ENCODE results near the gene C1orf21. TPM values are rescaled to one million over a fixed set of nuclear protein-coding genes. Genes with fewer than 3 reads are reported as not detected.

Gene C1orf21
- total and polyA plus RNA-seq, 2 donors (not counting 1 experiment from before 2014, with no cell fraction given), result under 0.01 to 0.32 TPM

- no peak overlapping the region for H3K4me2 ChIP-seq (replicated peaks; ENCODE audit: low read depth, low read length, poor library complexity, severe bottlenecking)
- no peak overlapping the region for H3K9ac ChIP-seq (ENCODE audit: low read length)
- no peak overlapping the region for H3K4me3 ChIP-seq (ENCODE audit: control extremely low read depth in 1 of 5, extremely low read depth in 1 of 5, insufficient read depth in 1 of 5, low read depth in 2 of 5, low read length in 4 of 5)
- no peak overlapping the region for H2AFZ ChIP-seq (ENCODE audit: insufficient read depth, low read depth, low read length, poor library complexity, severe bottlenecking)
- intact Hi-C loops (cut with micrococcal nuclease), result no loop called here
- H3K79me2 ChIP-seq (ENCODE audit: control insufficient read depth, insufficient read depth, low read length), result no peaks in the 10 kb centered on the region
- Mint-ChIP-seq H3K4me1 (no peaks in the 10 kb centered on the region), H3K27me3 (no peaks in the 10 kb centered on the region), H3K9me3 (ENCODE audit: insufficient read depth) (no peaks in the 10 kb centered on the region), H3K4me3 (no peak overlapping the region), H3K27ac (no peak overlapping the region)
- no peak for TF ChIP-seq EZH2 (IDR thresholded peaks at IDR 0.05; ENCODE audit: borderline replicate concordance, insufficient read depth, low read depth, low read length, poor library complexity, severe bottlenecking)
- no peak for TF ChIP-seq CTCF (IDR thresholded peaks at IDR 0.05)
- no peaks in the 10 kb centered on the region for H3K27me3 ChIP-seq (replicated peaks in 1 of 4; ENCODE audit: control extremely low read depth in 1 of 4, control insufficient read depth in 3 of 4, insufficient read depth in 4 of 4, low read length in 3 of 4)
- no peak overlapping the region for H3K27ac ChIP-seq (ENCODE audit: low read length in 2 of 2)
- ATAC-seq (ENCODE audit: low read depth), result no peak
- ChIA-PET POLR2A (no interaction called here), CTCF (no interaction called here)
- WGBS (ENCODE audit: insufficient coverage), result 94% methylated on average over 2 of the region's 2 CpGs
- DNase-seq, result no peak
- H3K9me3 ChIP-seq (ENCODE audit: control extremely low read depth in 1 of 3, control insufficient read depth in 2 of 3, insufficient read depth in 1 of 3, low read length in 2 of 3), result no peaks in the 10 kb centered on the region
- no peaks in the 10 kb centered on the region for H3K36me3 ChIP-seq (replicated peaks in 1 of 2; ENCODE audit: control extremely low read depth in 1 of 2, control insufficient read depth in 1 of 2, extremely low read depth in 1 of 2, insufficient read depth in 2 of 2, low read length in 1 of 2)
- H3K4me1 ChIP-seq (ENCODE audit: control insufficient read depth in 2 of 2, insufficient read depth in 2 of 2, low read length in 2 of 2), result no peaks in the 10 kb centered on the region
- no peaks in the 10 kb centered on the region for H4K20me1 ChIP-seq (ENCODE audit: control insufficient read depth, insufficient read depth, low read length, poor library complexity, severe bottlenecking)
Observed at GRCh38 chr1:184427722-184428121, 40.9 kb downstream of the C1orf21 start.

GRCh38 chr1:184428604-184429003 is 41.8 kb downstream of the C1orf21 start:
- ATAC-seq (ENCODE audit: low read depth), result no peak
- H3K27me3 ChIP-seq (replicated peaks in 1 of 4; ENCODE audit: control extremely low read depth in 1 of 4, control insufficient read depth in 3 of 4, insufficient read depth in 4 of 4, low read length in 3 of 4), result no peaks in the 10 kb centered on the region
- no peak for TF ChIP-seq EZH2 (IDR thresholded peaks at IDR 0.05; ENCODE audit: borderline replicate concordance, insufficient read depth, low read depth, low read length, poor library complexity, severe bottlenecking)
- no peak for TF ChIP-seq CTCF (IDR thresholded peaks at IDR 0.05)
- H4K20me1 ChIP-seq (ENCODE audit: control insufficient read depth, insufficient read depth, low read length, poor library complexity, severe bottlenecking), result no peaks in the 10 kb centered on the region
- ChIA-PET CTCF (no interaction called here), POLR2A (no interaction called here)
- no peak overlapping the region for H3K9ac ChIP-seq (ENCODE audit: low read length)
- no peak overlapping the region for H3K4me3 Mint-ChIP-seq
- H3K79me2 ChIP-seq (ENCODE audit: control insufficient read depth, insufficient read depth, low read length), result no peaks in the 10 kb centered on the region
- no peaks in the 10 kb centered on the region for H3K4me1 Mint-ChIP-seq
- no peaks in the 10 kb centered on the region for H3K4me1 ChIP-seq (ENCODE audit: control insufficient read depth in 2 of 2, insufficient read depth in 2 of 2, low read length in 2 of 2)
- no peak overlapping the region for H3K27ac ChIP-seq (ENCODE audit: low read length in 2 of 2)
- intact Hi-C loops (cut with micrococcal nuclease), result no loop called here
- no peak overlapping the region for H3K27ac Mint-ChIP-seq
- no peak overlapping the region for H3K4me3 ChIP-seq (ENCODE audit: control extremely low read depth in 1 of 5, extremely low read depth in 1 of 5, insufficient read depth in 1 of 5, low read depth in 2 of 5, low read length in 4 of 5)
- H3K9me3 ChIP-seq (ENCODE audit: control extremely low read depth in 1 of 3, control insufficient read depth in 2 of 3, insufficient read depth in 1 of 3, low read length in 2 of 3), result no peaks in the 10 kb centered on the region
- H3K36me3 ChIP-seq (replicated peaks in 1 of 2; ENCODE audit: control extremely low read depth in 1 of 2, control insufficient read depth in 1 of 2, extremely low read depth in 1 of 2, insufficient read depth in 2 of 2, low read length in 1 of 2), result no peaks in the 10 kb centered on the region
- no peak overlapping the region for H3K4me2 ChIP-seq (replicated peaks; ENCODE audit: low read depth, low read length, poor library complexity, severe bottlenecking)
- H3K27me3 Mint-ChIP-seq, result no peaks in the 10 kb centered on the region
- H2AFZ ChIP-seq (ENCODE audit: insufficient read depth, low read depth, low read length, poor library complexity, severe bottlenecking), result no peak overlapping the region
- no peak for DNase-seq
- H3K9me3 Mint-ChIP-seq (ENCODE audit: insufficient read depth), result no peaks in the 10 kb centered on the region
